Esophagus muscularis mucosa (tissue), 3 donors: ENCODE measurements around the gene SEL1L.

Experiments used
- POLR2AphosphoS5 ChIP-seq, 2 donors: sonication (generic); formaldehyde crosslinking; IDR thresholded peaks; one replicate each; pipeline ENCODE4 v1.6.1; 2017; ENCODE audit warnings: antibody characterized with exemption in 2 of 2
- TF ChIP-seq, protein P1 (sequence below), 3 experiments: fragments of 200-600 bp in 2 of 3; fragments of 450-650 bp in 1 of 3; sonication (generic) in 2 of 3; IDR thresholded peaks; one replicate each; pipeline ENCODE4 v1.5.1; 2017 to 2019; ENCODE audit warnings: antibody characterized with exemption in 3 of 3, mild to moderate bottlenecking in 2 of 3, moderate library complexity in 1 of 3

DNA sequence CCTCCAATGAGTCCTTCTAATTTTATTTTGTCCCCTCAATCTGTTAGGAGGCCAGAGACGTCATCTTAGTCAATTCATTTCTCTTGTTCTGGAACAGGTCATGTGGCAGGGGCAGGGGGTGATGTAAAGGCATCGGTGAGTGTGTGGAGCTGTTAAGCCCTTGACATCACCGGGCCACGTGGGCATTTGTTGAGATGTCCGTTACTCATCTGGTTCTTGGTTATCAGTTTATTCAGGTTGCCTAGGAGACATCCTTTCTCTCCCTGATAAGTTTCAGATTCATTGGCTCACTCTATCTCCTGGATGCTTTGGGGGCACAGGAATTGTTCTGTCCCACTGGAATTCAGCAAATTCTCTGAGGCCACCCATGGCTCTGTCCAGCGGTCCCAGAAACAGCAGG is 33.6 kb upstream of the SEL1L start:
- TF ChIP-seq, protein P1, sequence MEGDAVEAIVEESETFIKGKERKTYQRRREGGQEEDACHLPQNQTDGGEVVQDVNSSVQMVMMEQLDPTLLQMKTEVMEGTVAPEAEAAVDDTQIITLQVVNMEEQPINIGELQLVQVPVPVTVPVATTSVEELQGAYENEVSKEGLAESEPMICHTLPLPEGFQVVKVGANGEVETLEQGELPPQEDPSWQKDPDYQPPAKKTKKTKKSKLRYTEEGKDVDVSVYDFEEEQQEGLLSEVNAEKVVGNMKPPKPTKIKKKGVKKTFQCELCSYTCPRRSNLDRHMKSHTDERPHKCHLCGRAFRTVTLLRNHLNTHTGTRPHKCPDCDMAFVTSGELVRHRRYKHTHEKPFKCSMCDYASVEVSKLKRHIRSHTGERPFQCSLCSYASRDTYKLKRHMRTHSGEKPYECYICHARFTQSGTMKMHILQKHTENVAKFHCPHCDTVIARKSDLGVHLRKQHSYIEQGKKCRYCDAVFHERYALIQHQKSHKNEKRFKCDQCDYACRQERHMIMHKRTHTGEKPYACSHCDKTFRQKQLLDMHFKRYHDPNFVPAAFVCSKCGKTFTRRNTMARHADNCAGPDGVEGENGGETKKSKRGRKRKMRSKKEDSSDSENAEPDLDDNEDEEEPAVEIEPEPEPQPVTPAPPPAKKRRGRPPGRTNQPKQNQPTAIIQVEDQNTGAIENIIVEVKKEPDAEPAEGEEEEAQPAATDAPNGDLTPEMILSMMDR (IDR thresholded peaks at IDR 0.05), result no peak
- no peak for TF ChIP-seq POLR2AphosphoS5 (IDR thresholded peaks at IDR 0.05)
